ENCODE results near the gene GUCA1A. TPM values are rescaled to one million over a fixed set of nuclear protein-coding genes. Genes with fewer than 3 reads are reported as not detected.

GUCA1A gene
- total and polyA plus RNA-seq, 8 donors, result 0.10 TPM; not detected in 7

DNA sequence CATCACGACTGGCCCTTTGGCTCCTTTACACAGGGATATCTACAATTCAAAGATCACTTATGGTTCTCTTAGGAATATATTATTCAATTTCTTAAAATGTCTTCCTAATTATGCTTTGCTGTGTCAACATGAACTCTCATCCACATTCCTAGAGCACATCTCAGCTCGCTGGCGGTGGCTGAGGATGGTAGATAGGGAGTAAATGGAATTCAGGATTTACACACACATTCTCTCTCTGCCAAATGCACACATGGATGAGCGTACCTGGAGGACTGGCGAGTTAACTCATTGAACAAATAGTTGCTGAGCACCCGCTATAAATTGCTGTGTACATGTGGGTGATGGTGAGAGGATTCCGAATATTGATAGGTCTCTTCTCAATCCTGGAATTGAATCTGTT, 49.3 kb downstream of the GUCA1A start:
- Histone ChIP-seq H3K27me3 (no peaks in the 10 kb centered on the region), H3K36me3 (peaks cover 0 to 9% (median 5%) of the 10 kb centered on the region in 4 donors), H3K9me3 (no peaks in the 10 kb centered on the region), H3K4me3 (no peak overlapping the region), H3K27ac (no peak overlapping the region), H3K4me1 (peaks cover 0 to 30% (median 3%) of the 10 kb centered on the region in 4 donors)
- 57 to 72% (median 69%) methylated on average over 7 of the region's 7 CpGs for WGBS, 5 donors
- TF ChIP-seq POLR2A (IDR thresholded peaks at IDR 0.05), result no peak
- TF ChIP-seq, protein P1, sequence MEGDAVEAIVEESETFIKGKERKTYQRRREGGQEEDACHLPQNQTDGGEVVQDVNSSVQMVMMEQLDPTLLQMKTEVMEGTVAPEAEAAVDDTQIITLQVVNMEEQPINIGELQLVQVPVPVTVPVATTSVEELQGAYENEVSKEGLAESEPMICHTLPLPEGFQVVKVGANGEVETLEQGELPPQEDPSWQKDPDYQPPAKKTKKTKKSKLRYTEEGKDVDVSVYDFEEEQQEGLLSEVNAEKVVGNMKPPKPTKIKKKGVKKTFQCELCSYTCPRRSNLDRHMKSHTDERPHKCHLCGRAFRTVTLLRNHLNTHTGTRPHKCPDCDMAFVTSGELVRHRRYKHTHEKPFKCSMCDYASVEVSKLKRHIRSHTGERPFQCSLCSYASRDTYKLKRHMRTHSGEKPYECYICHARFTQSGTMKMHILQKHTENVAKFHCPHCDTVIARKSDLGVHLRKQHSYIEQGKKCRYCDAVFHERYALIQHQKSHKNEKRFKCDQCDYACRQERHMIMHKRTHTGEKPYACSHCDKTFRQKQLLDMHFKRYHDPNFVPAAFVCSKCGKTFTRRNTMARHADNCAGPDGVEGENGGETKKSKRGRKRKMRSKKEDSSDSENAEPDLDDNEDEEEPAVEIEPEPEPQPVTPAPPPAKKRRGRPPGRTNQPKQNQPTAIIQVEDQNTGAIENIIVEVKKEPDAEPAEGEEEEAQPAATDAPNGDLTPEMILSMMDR (IDR thresholded peaks at IDR 0.05), result no peak
- TF ChIP-seq POLR2AphosphoS5 (IDR thresholded peaks at IDR 0.05), result no peak
- TF ChIP-seq EP300 (IDR thresholded peaks at IDR 0.05), result no peak
- intact Hi-C loops (cut with DNase I; ENCODE audit: low total_unique reads), result no loop called here
- no peak for DNase-seq

DNA sequence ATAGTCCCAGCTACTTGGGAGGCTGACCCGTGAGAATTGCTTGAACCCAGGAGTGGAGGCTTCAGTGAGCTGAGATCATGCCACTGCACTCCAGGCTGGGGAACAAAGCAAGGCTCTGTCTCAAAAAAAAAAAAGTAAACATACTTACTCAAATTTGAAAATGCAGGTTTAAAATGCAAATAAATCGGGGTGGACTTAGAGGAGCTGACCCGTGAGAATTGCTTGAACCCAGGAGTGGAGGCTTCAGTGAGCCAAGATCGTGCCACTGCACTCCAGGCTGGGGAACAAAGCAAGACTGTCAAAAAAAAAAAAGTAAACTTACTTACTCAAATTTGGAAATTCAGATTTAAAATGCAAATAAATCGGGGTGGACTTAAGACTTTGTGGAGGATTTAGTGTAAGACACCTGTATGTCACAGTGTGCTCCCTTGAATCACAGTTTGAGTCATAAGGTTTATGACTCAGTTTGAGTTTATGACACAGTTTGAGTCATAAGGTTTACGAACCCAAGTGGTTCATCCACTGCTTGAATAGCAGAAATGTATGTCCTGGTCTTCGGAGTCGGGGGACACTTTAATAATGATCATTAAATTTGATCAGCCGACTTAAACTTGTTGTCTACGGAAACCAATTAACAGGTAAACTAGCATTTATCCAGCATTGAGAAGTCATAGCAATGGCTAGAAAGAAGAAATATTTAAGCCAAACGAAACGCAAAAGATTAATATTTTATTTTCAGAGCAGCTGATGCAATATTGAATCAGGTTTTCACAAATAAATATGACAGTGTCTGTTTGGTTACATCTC, 51.3 kb downstream of the GUCA1A start:
- Histone ChIP-seq H3K36me3 (peaks cover 0 to 28% (median 24%) of the 10 kb centered on the region in 4 donors), H3K4me1 (peaks cover 0 to 22% (median 0%) of the 10 kb centered on the region in 4 donors), H3K9me3 (no peaks in the 10 kb centered on the region), H3K4me3 (no peak overlapping the region), H3K27me3 (no peaks in the 10 kb centered on the region), H3K27ac (no peak overlapping the region)
- WGBS, 5 donors, result 46 to 67% (median 60%) methylated on average over 12 of the region's 12 CpGs
- TF ChIP-seq, protein P1 (IDR thresholded peaks at IDR 0.05), result no peak
- TF ChIP-seq POLR2AphosphoS5 (IDR thresholded peaks at IDR 0.05), result no peak
- no peak for TF ChIP-seq EP300 (IDR thresholded peaks at IDR 0.05)
- TF ChIP-seq POLR2A (IDR thresholded peaks at IDR 0.05), result no peak
- intact Hi-C loops (cut with DNase I; ENCODE audit: low total_unique reads), result no loop called here
- DNase-seq, result no peak

DNA sequence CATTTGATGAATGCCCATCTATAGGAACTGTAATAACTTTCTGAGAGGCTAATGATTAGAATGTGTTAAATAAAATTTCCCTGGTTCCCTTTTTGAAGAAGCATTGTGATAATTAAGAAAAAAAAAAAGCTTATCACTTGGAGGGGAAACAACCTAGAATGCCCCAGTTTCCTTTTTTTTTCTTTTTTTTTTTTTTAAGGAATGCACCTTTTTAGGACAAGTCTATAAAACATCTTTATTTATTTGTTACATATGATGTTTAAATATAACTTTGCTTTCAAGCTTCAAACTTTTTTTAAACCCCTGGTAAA, 51.8 kb downstream of the GUCA1A start:
- Histone ChIP-seq H3K36me3 (peaks cover 0 to 31% (median 25%) of the 10 kb centered on the region in 4 donors), H3K4me1 (peaks cover 0 to 22% (median 0%) of the 10 kb centered on the region in 4 donors), H3K4me3 (no peak overlapping the region), H3K27ac (no peak overlapping the region), H3K9me3 (no peaks in the 10 kb centered on the region), H3K27me3 (no peaks in the 10 kb centered on the region)
- intact Hi-C loops (cut with DNase I; ENCODE audit: low total_unique reads), result no loop called here
- TF ChIP-seq EP300 (IDR thresholded peaks at IDR 0.05), result no peak
- no peak for DNase-seq

DNA sequence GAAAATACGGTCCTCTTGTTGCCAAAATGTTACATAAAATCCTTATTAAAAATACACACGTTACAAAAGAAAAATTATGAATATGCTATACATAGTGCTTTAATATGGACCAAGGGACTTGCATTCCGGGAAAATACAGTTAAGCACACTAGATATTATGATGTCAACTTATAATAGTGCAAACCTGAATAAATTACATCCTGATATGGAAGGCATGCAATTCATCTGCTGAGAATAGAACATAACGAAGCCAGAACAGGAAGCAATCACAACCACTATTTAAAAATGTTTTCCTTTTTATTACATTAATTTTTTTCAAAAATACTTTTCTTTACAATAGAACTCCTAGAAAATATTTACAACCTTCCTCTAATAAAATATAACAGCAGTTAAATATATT, 52.3 kb downstream of the GUCA1A start:
- WGBS, 5 donors, result 56 to 81% (median 75%) methylated on average over 4 of the region's 4 CpGs
- Histone ChIP-seq H3K4me3 (no peak overlapping the region), H3K4me1 (peaks cover 0 to 22% (median 0%) of the 10 kb centered on the region in 4 donors), H3K36me3 (peaks cover 0 to 31% (median 27%) of the 10 kb centered on the region in 4 donors), H3K27me3 (no peaks in the 10 kb centered on the region), H3K27ac (no peak overlapping the region), H3K9me3 (no peaks in the 10 kb centered on the region)
- TF ChIP-seq, protein P1 (IDR thresholded peaks at IDR 0.05), result no peak
- TF ChIP-seq EP300 (IDR thresholded peaks at IDR 0.05) (no peak), POLR2AphosphoS5 (IDR thresholded peaks at IDR 0.05) (no peak), POLR2A (IDR thresholded peaks at IDR 0.05) (no peak)
- no peak for DNase-seq
- intact Hi-C loops (cut with DNase I; ENCODE audit: low total_unique reads), result no loop called here

DNA sequence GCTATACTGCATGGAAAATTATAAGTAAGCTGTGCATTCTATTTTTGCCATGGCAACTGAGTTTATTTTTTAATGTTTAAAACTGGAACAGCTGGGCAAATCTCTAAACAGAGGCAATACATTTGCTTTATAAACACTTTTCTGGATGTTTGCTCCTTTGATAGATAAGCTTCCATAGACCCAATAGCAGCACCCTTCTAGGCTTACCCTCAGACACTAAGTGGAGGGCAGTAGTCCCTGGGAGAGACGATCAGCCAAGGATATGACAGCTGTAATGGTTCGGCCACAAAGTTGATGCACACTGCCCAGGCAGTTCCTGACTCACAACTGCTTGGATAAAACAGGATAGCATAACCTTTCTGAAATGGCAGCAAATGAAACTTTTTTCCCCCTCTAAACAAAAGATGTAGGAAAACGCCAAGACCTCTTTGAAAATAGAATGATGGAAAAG, 53.0 kb downstream of the GUCA1A start:
- Histone ChIP-seq H3K27me3 (no peaks in the 10 kb centered on the region), H3K36me3 (peaks cover 0 to 39% (median 35%) of the 10 kb centered on the region in 4 donors), H3K4me1 (peaks cover 0 to 22% (median 0%) of the 10 kb centered on the region in 4 donors), H3K27ac (peak overlapping the region in 1 of 5 donors; percentile 36), H3K4me3 (no peak overlapping the region), H3K9me3 (no peaks in the 10 kb centered on the region)
- TF ChIP-seq POLR2A (IDR thresholded peaks at IDR 0.05), result no peak
- no peak for TF ChIP-seq POLR2AphosphoS5 (IDR thresholded peaks at IDR 0.05)
- no peak for TF ChIP-seq EP300 (IDR thresholded peaks at IDR 0.05)
- TF ChIP-seq, protein P1 (IDR thresholded peaks at IDR 0.05), result no peak
- DNase-seq, result peak in 1 of 2 donors; percentile 18
- intact Hi-C loops (cut with DNase I; ENCODE audit: low total_unique reads), result no loop called here
- WGBS, 5 donors, result 32 to 52% (median 45%) methylated on average over 3 of the region's 3 CpGs

Data from stomach (tissue), 9 donors.